B cell (primary cell): ENCODE results near the gene COL1A1. TPM values are rescaled to one million over a fixed set of nuclear protein-coding genes. Genes with fewer than 3 reads are reported as not detected.

Experiments
- ATAC-seq: fragments of 200-7000 bp; cut with Tn5 transposase; one replicate; pipeline ENCODE4 v1.10.0; 2021; ENCODE audit warnings: low read depth, mild to moderate bottlenecking, moderate number of reproducible peaks, moderate library complexity
- CTCF ChIA-PET: fragments of 350-600 bp; sonication (Branson Sonifier 250); formaldehyde crosslinking; loops from one replicate; lab custom pipeline; 2021; ENCODE audit warnings: antibody characterized with exemption, inconsistent platforms; lab: Charles Lee
- POLR2A ChIA-PET: fragments of 350-600 bp; sonication (Branson Sonifier 250); formaldehyde crosslinking; loops from one replicate; lab custom pipeline; 2021; ENCODE audit warnings: antibody characterized with exemption; lab: Charles Lee
- DNase-seq: peaks from one replicate; pipeline ENCODE4 v3.0.0; 2013
- H2AFZ ChIP-seq: 2 replicates; pipeline ENCODE4 v1.6.1; 2012; ENCODE audit warnings: mild to moderate bottlenecking, low read depth, low read length; ENCODE audit not compliant: insufficient read depth, poor library complexity, severe bottlenecking
- H3K27ac ChIP-seq, 2 donors: 1 replicate in 1 of 2; 2 replicates in 1 of 2; pipeline ENCODE4 v1.5.1; 2012 to 2013; ENCODE audit warnings: low read length in 2 of 2, mild to moderate bottlenecking in 2 of 2, moderate library complexity in 1 of 2
- H3K27me3 ChIP-seq, 4 experiments: fragments of 200-600 bp in 1 of 4; sonication (generic) in 1 of 4; replicated peaks in 1 of 4; 1 replicate in 2 of 4; 2 replicates in 2 of 4; pipeline versions ENCODE4 v1.6.1 to v1.7.0; 2013 to 2016; ENCODE audit warnings: low read length in 3 of 4, mild to moderate bottlenecking in 2 of 4, mixed read lengths in 1 of 4, moderate library complexity in 1 of 4; ENCODE audit not compliant: insufficient read depth in 4 of 4, control insufficient read depth in 3 of 4; ENCODE audit errors: control extremely low read depth in 1 of 4
- H3K36me3 ChIP-seq, 2 experiments: replicated peaks in 1 of 2; 1 replicate in 1 of 2; 2 replicates in 1 of 2; pipeline versions ENCODE4 v1.6.1 to v1.7.1; 2013; ENCODE audit warnings: low read length in 1 of 2; ENCODE audit not compliant: insufficient read depth in 2 of 2, control insufficient read depth in 1 of 2; ENCODE audit errors: control extremely low read depth in 1 of 2, extremely low read depth in 1 of 2
- H3K4me1 ChIP-seq, 2 donors: fragments of 200-600 bp in 1 of 2; sonication (generic) in 1 of 2; 1 replicate in 1 of 2; 2 replicates in 1 of 2; pipeline versions ENCODE4 v1.5.1 to v1.6.1; 2013 to 2017; ENCODE audit warnings: low read length in 2 of 2; ENCODE audit not compliant: control insufficient read depth in 2 of 2, insufficient read depth in 2 of 2
- H3K4me2 ChIP-seq: replicated peaks from 2 replicates; pipeline ENCODE3; 2012; ENCODE audit warnings: mild to moderate bottlenecking, low read depth, low read length; ENCODE audit not compliant: poor library complexity, severe bottlenecking
- H3K4me3 ChIP-seq, 5 experiments: fragments of 200-600 bp in 1 of 5; sonication (generic) in 1 of 5; 1 replicate in 3 of 5; 2 replicates in 2 of 5; pipeline versions ENCODE4 v1.5.1 to v1.7.0; 2011 to 2016; ENCODE audit warnings: low read length in 4 of 5, mild to moderate bottlenecking in 4 of 5, low read depth in 2 of 5, control low read depth in 1 of 5, moderate library complexity in 1 of 5; ENCODE audit not compliant: insufficient read depth in 1 of 5; ENCODE audit errors: control extremely low read depth in 1 of 5, extremely low read depth in 1 of 5
- H3K79me2 ChIP-seq: fragments of 200-600 bp; sonication (generic); one replicate; pipeline ENCODE4 v1.6.0; 2016; ENCODE audit warnings: low read length; ENCODE audit not compliant: control insufficient read depth, insufficient read depth
- H3K9ac ChIP-seq: fragments of 200-600 bp; sonication (generic); 2 replicates; pipeline ENCODE4 v1.6.1; 2017; ENCODE audit warnings: mild to moderate bottlenecking, low read length, moderate library complexity
- H3K9me3 ChIP-seq, 3 donors: one replicate each; pipeline versions ENCODE4 v1.6.1 to v1.7.1; 2013; ENCODE audit warnings: low read length in 2 of 3; ENCODE audit not compliant: control insufficient read depth in 2 of 3, insufficient read depth in 1 of 3; ENCODE audit errors: control extremely low read depth in 1 of 3
- H4K20me1 ChIP-seq: 2 replicates; pipeline ENCODE4 v1.6.0; 2012; ENCODE audit warnings: mild to moderate bottlenecking, low read length; ENCODE audit not compliant: insufficient read depth, control insufficient read depth, poor library complexity, severe bottlenecking
- H3K27ac Mint-ChIP-seq: one replicate; pipeline ENCODE4 v1.8.0; 2021; ENCODE audit warnings: mixed read lengths
- H3K27me3 Mint-ChIP-seq: one replicate; pipeline ENCODE4 v1.8.0; 2021; ENCODE audit warnings: mixed read lengths
- H3K4me1 Mint-ChIP-seq: one replicate; pipeline ENCODE4 v1.8.0; 2021; ENCODE audit warnings: mixed read lengths
- H3K4me3 Mint-ChIP-seq: one replicate; pipeline ENCODE4 v1.8.0; 2021; ENCODE audit warnings: mixed read lengths
- H3K9me3 Mint-ChIP-seq: one replicate; pipeline ENCODE4 v1.8.0; 2022; ENCODE audit warnings: mixed read lengths; ENCODE audit not compliant: insufficient read depth
- CTCF ChIP-seq: fragments of 200-600 bp; IDR thresholded peaks from one replicate; pipeline ENCODE4 v1.8.0; 2022; ENCODE audit warnings: antibody characterized with exemption, mild to moderate bottlenecking
- EZH2 ChIP-seq: IDR thresholded peaks from 2 replicates; pipeline ENCODE4 v1.6.1; 2012; ENCODE audit warnings: borderline replicate concordance, low read depth, mild to moderate bottlenecking, moderate library complexity, low read length; ENCODE audit not compliant: insufficient read depth, poor library complexity, severe bottlenecking
- WGBS: methylation state at CpG from one replicate; pipeline ENCODE4 v1.1.5; 2013; ENCODE audit warnings: missing lambda C conversion rate; ENCODE audit not compliant: insufficient coverage; 5-methylcytosine and 5-hydroxymethylcytosine counted together
- intact Hi-C: fragments of 100-400 bp; cut with micrococcal nuclease; formaldehyde crosslinking; loops from one replicate; pipeline ENCODE4 v1.10.0; 2022
- polyA plus RNA-seq: library from polyadenylated mRNA; depleted of rRNA; stranded (reverse); fragments of >200 nt; gene quantifications from 2 replicates; pipeline ENCODE4 v1.2.3, GENCODE V29; 2012
- total RNA-seq, 2 donors: library from RNA; stranded (reverse); fragments of 120-200 nt in 1 of 2; gene quantifications; 1 replicate in 1 of 2; 2 replicates in 1 of 2; pipeline versions ENCODE4 v1.2.3 to v1.2.4, GENCODE V29; 2013 to 2022

Gene COL1A1
- total and polyA plus RNA-seq, 2 donors (not counting 1 experiment from before 2014, with no cell fraction given): 0.66 to 9.1 TPM

DNA sequence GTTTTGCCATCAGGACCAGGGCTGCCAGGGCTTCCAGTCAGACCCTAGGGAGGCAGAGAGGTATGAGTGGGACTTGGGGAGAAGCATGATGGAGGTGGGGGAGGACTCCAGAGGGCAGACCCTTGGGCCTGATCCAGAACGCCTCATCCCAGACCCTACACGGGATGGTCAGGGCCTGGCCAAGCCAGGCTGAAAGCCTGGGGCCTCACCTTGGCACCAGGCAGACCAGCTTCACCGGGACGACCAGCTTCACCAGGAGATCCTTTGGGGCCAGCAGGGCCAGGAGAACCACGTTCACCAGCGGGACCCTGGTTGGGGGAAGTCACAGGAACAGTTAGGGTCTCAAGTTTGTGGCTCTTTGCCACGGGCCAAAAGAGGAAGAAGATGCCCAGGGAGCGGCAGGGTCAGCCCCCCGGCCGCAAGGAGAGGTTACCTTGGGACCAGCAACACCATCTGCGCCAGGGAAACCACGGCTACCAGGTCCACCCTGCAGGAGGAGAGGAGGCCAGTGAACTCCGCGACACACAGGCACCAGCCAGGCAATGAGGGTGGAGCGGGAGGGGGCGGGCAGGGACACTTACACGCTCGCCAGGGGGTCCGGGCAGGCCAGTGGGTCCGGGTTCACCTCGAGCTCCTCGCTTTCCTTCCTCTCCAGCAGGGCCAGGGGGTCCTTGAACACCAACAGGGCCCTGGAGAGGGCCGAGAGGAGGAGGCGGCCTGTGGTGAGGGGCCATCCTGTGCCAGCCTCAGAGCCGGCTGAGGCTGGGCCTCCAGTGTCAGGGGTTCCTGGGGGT is 7.1 kb downstream of the COL1A1 start:
- H3K9ac ChIP-seq: no peak overlapping the region

More for the DNA sequence above, 7.1 kb downstream of the COL1A1 start:
- ATAC-seq (no peak), DNase-seq (no peak)
- no peak overlapping the region for H3K4me3 Mint-ChIP-seq
- no peaks in the 10 kb centered on the region for H3K9me3 ChIP-seq
- peaks cover 11 to 14% of the 10 kb centered on the region in 2 donors for H3K4me1 ChIP-seq
- H3K27me3 ChIP-seq: peaks cover 0 to 8% (median 0%) of the 10 kb centered on the region in 4 experiments
- no peak overlapping the region for H3K27ac Mint-ChIP-seq
- TF ChIP-seq CTCF: no peak
- TF ChIP-seq EZH2: no peak
- H3K27me3 Mint-ChIP-seq: peaks cover 9% of the 10 kb centered on the region
- POLR2A ChIA-PET: interaction anchor here (0.6 kb wide), 1 partner anchor 19 kb away, joined by 3 read pairs; no protein-coding TSS in a partner anchor
- peaks cover 19% of the 10 kb centered on the region for H3K4me1 Mint-ChIP-seq
- no peak overlapping the region for H3K27ac ChIP-seq
- WGBS: 84% methylated on average over 22 of the region's 25 CpGs
- H2AFZ ChIP-seq: no peak overlapping the region
- H4K20me1 ChIP-seq: no peaks in the 10 kb centered on the region
- no peak overlapping the region for H3K4me3 ChIP-seq
- H3K36me3 ChIP-seq: no peaks in the 10 kb centered on the region
- no peaks in the 10 kb centered on the region for H3K9me3 Mint-ChIP-seq
- intact Hi-C loops: no loop called here
- CTCF ChIA-PET: interaction anchor here (2.2 kb wide), 1 partner anchor 24 kb away, joined by 8 read pairs; no protein-coding TSS in a partner anchor
- H3K79me2 ChIP-seq: no peaks in the 10 kb centered on the region
- no peak overlapping the region for H3K4me2 ChIP-seq
